Measurements from ENCODE around the gene UBR2. TPM values are rescaled to one million over a fixed set of nuclear protein-coding genes. Genes with fewer than 3 reads are reported as not detected.

The UBR2 gene
- total RNA-seq, 1 donor from 2014 or later = 8.3 TPM

- no peak overlapping the region for H3K4me3 ChIP-seq (ENCODE audit: low read depth, low read length)
- DNase-seq (ENCODE audit: low read depth) = no peak
- no peak for TF ChIP-seq CTCF (conservative IDR thresholded peaks at IDR 0.05; ENCODE audit: low read depth, low read length)
Measured at GRCh38 chr6:42618686-42619085, 54.9 kb downstream of the UBR2 start.

DNA sequence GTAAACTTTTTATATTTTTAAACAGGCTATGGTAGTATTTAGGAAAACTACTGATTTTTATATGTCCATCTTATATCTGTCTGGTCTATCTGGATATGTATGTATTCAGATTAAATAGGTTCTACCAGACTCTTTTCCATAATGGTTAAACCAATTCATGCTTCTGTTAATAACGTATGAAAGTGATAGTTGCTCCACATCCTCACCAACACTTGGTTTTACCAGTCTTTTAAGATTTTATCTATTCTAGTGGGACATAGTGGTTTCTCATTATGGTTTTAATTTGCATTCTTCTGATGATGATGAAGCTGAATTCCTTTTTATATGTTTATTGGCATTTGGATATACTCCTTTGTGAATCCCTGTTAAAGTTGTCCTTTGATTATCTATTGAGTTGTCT is 56.1 kb downstream of the UBR2 start:
- H3K4me3 ChIP-seq (ENCODE audit: low read depth, low read length) = no peak overlapping the region
- no peak for TF ChIP-seq CTCF (conservative IDR thresholded peaks at IDR 0.05; ENCODE audit: low read depth, low read length)
- no peak for DNase-seq (ENCODE audit: low read depth)

DNA sequence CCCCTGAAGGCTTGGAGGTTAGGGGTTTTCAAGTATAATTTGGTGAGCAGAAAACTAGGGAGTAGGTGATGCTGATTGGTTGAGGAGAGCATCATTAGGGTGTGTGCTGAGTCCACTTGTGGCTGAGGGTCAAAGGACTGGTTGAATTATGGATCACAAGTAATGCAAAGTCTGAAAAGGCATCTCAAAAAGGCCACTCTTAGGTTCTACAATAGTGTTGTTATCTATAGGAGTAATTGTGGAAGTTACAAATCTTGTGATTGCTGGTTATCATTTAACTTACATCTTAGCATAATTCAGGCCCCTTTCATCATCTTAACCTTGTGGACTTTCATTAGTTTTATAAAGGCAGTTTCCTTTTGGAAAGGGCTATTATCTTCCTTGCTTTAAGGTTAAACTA is 60.8 kb downstream of the UBR2 start:
- no peak overlapping the region for H3K4me3 ChIP-seq (ENCODE audit: low read depth, low read length)
- TF ChIP-seq CTCF (conservative IDR thresholded peaks at IDR 0.05; ENCODE audit: low read depth, low read length) = no peak
- no peak for DNase-seq (ENCODE audit: low read depth)

- no peak overlapping the region for H3K4me3 ChIP-seq (ENCODE audit: low read depth, low read length)
- TF ChIP-seq CTCF (conservative IDR thresholded peaks at IDR 0.05; ENCODE audit: low read depth, low read length) = no peak
- DNase-seq (ENCODE audit: low read depth) = no peak
Measured at GRCh38 chr6:42627044-42627443, 63.2 kb downstream of the UBR2 start.

- no peak for TF ChIP-seq CTCF (conservative IDR thresholded peaks at IDR 0.05; ENCODE audit: low read depth, low read length)
- DNase-seq (ENCODE audit: low read depth) = no peak
- no peak overlapping the region for H3K4me3 ChIP-seq (ENCODE audit: low read depth, low read length)
Measured at GRCh38 chr6:42627674-42628073, 63.8 kb downstream of the UBR2 start.

- no peak overlapping the region for H3K4me3 ChIP-seq (ENCODE audit: low read depth, low read length)
- TF ChIP-seq CTCF (conservative IDR thresholded peaks at IDR 0.05; ENCODE audit: low read depth, low read length) = no peak
- no peak for DNase-seq (ENCODE audit: low read depth)
Measured at GRCh38 chr6:42628604-42629003, 64.8 kb downstream of the UBR2 start.

DNA sequence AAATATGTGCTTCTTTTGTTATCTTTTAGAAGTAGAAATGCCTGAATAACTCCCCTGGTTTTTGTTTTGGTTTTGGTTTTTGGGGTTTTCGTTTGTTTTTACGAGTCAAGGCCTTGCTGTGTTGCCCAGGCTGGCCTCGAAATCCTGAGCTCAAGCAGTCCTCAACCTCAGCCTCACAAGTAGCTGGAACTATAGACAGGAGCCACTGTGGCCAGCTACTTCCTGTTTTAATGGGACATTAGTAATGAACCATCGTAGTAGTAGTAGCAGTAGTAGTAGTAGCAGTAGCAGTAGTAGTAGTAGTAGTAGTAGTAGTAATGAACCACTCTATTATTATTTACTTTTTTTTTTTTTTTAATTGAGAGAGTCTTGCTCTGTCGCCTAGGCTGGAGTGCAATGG is 66.0 kb downstream of the UBR2 start:
- no peak for DNase-seq (ENCODE audit: low read depth)
- H3K4me3 ChIP-seq (ENCODE audit: low read depth, low read length) = no peak overlapping the region
- no peak for TF ChIP-seq CTCF (conservative IDR thresholded peaks at IDR 0.05; ENCODE audit: low read depth, low read length)

Data from epithelial cell of proximal tubule (primary cell).